Medulla oblongata (tissue), 1 donor: ENCODE measurements around the gene POC1B.

Experiments used
- DNase-seq: peaks from one replicate; pipeline ENCODE4 v3.0.0-alpha.2; 2015; ENCODE audit errors: extremely low spot score

POC1B gene

DNA sequence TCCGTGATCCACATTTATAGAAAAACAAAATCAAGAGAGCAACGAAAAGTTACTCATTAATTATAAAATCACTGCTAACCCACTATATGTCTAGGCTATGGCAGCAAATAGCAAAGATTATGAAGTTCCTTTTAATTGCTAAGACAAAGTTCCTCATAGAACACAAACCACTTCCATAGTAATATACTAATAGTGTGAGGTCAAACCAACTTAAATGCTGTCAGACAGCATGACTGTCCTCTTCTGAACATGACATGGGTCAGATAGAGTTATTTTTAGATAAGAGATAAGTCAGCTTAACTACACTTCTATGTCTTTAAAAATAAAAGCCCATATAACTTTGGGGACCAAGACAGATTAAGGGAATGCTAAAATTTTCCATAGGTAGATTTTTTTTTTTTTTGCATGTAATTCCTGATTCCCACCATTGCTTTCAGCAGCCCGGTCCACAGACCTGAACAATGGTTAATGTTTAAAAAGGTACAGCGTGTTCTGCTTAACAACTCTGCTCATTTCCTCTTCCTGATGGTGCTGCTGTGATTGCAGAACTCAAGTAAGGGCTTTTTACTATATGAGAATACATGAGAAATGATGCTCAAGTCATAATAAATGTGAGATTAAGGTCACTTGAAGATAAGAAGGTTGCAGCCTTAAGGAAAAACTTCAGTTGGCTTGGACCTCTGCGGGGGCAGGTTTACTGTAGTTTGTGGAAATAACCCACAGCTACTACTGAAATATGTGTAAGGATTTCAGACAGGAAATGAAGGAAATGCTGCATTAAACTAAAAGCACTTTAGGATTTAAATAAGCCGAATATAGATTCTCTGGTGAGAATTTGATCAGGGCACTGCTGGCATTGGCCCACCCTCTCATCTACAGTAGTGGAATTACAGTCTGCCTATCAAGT, 135.8 kb downstream of the POC1B start:
- no peak for DNase-seq

- no peak for DNase-seq
Measured at GRCh38 chr12:89386138-89386537, 139.7 kb downstream of the POC1B start.

DNA sequence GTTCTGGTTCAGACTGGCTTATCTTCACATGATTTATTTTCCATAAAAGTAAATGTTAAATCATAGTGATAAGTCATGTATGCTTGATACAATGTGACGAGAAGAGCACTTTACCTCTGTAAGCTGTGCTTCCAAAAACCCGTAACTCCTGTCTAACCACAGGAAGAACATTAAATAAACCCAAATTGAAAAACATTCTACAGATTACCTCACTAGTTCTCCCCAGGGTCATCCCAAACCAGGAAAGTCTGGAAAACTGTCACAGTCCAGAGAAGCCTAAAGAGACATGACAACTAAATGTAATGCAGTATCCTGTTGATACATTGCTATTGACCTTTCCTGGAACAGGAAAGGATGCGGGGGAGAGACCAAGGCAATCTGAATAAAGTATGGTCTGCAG, 141.0 kb downstream of the POC1B start:
- DNase-seq: no peak

DNA sequence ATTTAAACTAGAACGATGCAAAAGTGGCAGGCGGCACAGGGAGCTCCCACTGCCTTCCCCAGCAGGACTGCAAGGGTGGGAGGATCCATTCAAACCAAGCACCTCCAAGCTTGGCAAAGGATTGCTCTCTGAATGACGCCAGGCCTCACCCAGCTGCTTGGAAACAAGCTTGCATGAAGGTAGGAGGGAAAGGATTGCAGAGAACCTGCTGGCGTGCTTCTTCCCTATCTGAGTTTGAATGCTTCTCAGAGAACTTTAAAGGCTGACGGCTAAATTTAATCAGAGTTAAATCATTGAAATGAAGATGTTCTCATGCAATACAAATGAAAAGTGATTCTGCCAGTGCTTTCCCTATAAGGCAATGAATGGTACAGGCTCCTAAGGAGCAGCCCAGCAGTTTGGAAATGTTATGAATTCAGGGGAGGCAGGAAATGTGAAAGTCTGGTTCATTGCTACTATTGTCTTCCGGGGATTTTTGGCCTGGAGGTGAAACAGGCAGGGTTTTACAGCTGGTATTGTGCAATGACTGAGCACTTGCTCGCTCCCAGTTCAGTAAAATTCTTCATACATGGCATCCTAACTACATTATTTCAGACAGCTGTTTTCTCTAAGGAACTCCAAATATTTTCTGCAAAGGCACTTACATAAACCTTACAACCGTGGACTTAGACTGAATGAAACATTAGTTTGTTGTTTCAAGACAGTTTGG, 141.6 kb downstream of the POC1B start:
- DNase-seq: peak; percentile 34

DNA sequence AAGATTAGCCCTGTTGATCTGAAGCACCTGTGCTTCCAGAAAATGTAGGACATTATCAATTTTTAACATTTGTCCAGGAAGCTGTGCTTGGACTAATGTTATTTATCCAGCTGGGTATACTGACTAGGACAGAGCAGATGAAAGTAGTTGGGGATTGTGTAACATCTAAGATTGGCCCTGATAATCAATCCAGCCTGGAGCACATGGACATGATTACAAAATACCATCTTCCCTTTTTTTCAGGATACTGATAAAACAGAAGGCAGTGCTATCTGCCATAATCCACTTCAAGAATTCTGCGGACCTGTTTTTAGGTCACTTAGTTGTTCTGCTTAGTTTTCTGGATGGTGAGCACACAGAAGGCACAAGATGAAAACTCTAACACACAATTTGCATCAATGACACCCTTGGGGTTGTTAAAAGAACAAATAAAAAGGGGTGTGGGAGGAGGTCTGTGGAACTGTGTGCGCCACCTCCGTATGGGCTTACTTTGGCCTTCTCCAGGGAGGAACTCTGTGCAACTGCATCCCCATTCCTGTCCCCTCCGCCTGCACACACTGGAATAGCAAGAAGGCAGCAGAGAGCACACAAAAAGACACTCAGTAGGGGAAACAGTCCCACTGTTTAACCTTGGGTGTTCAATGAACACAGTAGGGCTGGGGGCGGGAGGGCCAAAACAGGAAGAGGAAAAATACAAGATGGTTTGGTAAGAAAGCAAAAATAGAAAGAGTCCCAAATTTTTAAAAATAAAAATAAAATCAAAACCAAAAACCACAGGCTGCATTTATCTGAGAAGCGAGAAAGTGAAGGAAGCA, 142.4 kb downstream of the POC1B start:
- no peak for DNase-seq

DNA sequence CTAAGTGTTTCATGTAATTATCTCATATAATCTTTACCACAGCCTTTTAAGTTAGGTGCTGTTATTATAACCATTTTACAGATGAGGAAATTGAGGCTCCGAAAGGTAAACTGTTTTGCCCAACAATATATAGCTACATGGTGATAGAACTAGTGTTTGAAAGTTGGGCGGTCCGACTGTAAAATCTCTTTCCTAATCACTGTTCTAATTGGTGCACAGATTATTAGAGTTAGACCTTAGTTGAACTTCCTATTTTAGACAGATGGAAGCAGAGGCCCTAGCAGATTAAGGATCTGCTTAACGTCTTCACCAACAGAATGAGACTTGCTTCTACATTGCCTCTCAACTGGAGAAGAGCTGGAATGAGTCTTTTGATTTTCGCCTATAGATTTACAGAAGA, 143.5 kb downstream of the POC1B start:
- DNase-seq: no peak

GRCh38 chr12:89379839-89380467, 145.9 kb downstream of the POC1B start:
- DNase-seq: no peak

DNA sequence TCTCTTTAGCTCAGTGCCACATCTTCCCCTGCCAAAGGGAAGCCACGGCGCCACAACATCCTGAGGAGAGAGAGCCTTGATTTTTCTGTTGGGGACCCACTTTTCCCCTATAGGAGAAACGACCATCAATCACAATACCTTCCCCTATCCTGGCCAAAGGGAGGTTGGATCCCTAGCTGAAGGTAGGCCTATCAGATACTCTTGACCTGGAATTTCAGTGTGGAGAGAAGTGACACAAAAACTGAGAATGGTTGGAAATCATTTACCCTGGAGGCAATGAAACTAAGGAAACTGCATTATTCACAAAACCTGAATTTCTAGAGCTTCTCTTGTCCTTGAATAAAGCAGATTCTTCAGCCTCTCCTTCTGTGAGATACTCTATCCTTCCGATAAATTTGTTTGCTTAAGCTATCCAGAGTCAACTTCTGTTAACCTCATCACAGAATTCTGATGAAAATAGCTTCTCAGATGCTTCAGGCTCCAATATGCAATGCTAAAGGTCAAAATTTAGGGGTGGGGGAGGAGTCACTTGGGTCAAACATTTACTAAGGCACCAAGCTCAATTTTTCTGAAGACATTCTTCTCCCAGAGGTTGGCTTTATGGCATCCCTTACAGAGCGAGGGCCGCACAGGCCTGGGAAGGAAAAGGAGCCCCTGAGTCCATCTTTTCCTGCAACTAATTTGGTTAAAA, 146.6 kb downstream of the POC1B start:
- no peak for DNase-seq

- DNase-seq: no peak
Measured at GRCh38 chr12:89376844-89377243, 149.0 kb downstream of the POC1B start.

DNA sequence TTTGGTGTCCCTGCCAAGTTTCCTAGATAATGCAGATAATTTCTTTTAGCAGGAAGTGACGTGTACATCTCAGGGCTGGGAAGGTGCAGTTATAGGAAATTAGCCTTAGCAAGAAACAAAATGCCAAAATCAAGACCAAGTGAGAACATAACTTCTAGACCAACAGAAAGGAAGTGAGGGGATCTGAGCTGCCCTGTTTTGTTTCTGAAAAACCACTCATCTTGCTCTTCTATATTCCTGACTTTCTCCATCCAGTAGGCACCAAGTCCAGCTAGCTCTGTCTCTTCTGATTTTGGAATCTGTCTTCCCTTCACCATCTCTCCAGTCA, 149.7 kb downstream of the POC1B start:
- no peak for DNase-seq

- no peak for DNase-seq
Measured at GRCh38 chr12:89373763-89374572, 151.9 kb downstream of the POC1B start.

DNA sequence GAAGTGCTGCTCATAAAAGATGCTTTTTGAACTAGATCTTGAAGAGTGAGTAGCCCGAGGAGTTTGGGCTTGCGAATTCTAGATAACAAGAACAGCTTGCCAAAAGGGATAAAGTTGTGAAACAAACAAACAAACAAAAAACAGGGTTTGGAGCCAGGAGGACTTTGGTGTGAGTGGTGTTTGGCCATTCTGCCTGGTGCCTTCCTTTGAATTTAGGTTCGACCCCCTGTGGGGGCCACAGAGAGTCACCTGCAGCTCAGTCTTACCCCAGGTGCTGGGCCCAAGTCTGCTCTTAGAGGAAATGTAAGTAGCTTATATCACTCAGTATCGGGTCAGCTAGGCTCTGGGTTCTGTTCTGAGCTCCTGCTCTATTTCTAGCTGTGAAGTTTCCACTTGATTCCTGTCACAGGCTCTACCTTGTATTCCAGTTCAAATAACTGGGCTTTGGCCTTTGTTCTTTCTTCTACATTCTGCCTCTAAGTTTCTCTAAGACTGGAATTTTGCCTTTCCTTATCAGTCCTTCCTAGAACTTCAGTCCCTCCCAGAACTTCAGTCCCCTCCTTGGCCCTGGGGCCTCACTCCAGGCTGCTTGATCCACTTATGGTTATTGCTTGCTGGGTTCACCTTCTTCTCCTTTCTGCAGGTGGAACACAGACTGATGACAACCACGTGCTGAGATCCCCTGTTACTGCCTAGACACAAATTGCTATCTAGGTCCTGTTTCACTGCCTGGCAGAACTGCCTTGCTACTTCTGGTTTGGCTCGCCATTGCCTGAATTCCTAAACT, 153.1 kb downstream of the POC1B start:
- DNase-seq: no peak

- DNase-seq: no peak
Measured at GRCh38 chr12:89370850-89371249, 155.0 kb downstream of the POC1B start.

DNA sequence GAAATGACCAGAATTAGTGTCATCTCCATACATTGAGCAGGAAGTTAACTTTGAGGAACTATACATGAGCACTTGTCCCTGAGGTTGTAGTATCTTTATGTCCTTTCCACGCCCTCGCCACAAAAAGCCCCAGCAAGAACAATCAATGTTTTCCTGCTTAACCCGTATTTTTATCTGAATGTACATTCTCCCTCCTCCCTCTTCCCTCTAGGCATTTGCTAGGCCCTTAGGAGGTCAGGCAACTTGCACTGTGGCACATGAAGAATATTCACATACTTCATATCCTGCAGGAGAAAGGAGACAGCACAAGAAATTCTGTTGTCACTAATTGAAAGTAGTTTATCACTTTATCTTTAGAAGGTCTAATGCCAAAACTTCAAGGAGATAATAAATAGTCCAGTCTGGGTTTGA, 155.4 kb downstream of the POC1B start:
- no peak for DNase-seq
